Type B pancreatic cell (in vitro differentiated cells): ENCODE measurements around the gene C11orf71. TPM values are rescaled to one million over a fixed set of nuclear protein-coding genes. Genes with fewer than 3 reads are reported as not detected.

Experiments
- DNase-seq: peaks from one replicate; pipeline ENCODE4 v3.0.0; 2021; ENCODE audit warnings: mixed read lengths; ENCODE audit not compliant: unreplicated experiment; ENCODE audit errors: extremely low spot score
- H3K27ac Mint-ChIP-seq: 2 replicates; pipeline ENCODE4 v1.8.0; 2021; ENCODE audit warnings: mild to moderate bottlenecking, mixed read lengths
- H3K27me3 Mint-ChIP-seq: 2 replicates; pipeline ENCODE4 v1.8.0; 2021; ENCODE audit warnings: mixed read lengths
- H3K36me3 Mint-ChIP-seq: 2 replicates; pipeline ENCODE4 v1.8.0; 2021; ENCODE audit warnings: mixed read lengths
- H3K4me1 Mint-ChIP-seq: one replicate; pipeline ENCODE4 v1.8.0; 2021; ENCODE audit warnings: mixed read lengths; ENCODE audit not compliant: unreplicated experiment
- H3K4me3 Mint-ChIP-seq: 2 replicates; pipeline ENCODE4 v1.8.0; 2021; ENCODE audit warnings: mild to moderate bottlenecking, mixed read lengths
- H3K9me3 Mint-ChIP-seq: 2 replicates; pipeline ENCODE4 v1.8.0; 2021; ENCODE audit warnings: mixed read lengths
- long read RNA-seq: library from polyadenylated mRNA; unstranded; transcript quantifications from one replicate; pipeline ENCODE4 v2.0.0, GENCODE V29; 2020
- total RNA-seq: library from RNA; stranded (reverse); gene quantifications from 2 replicates; pipeline ENCODE4 v1.2.1, GENCODE V29; 2021; ENCODE audit warnings: low replicate concordance
- TF ChIP-seq, protein P1 (sequence below): fragments of 200-600 bp; sonication (generic); conservative IDR thresholded peaks from 2 replicates; pipeline ENCODE4 v1.5.0; 2021; ENCODE audit warnings: antibody characterized with exemption, mild to moderate bottlenecking

Gene C11orf71
- total RNA-seq, result 11.8 and 15.5 TPM in 2 replicates
- long read RNA-seq, transcript C11orf71-202 (1 exons, 1,980 nt), result major isoform, 64 of 64 reads
- long read RNA-seq, partial matches to known transcripts, result 0 of 64 reads
- long read RNA-seq, other reads (novel, unspliced or antisense), result 0 of 64 reads

DNA sequence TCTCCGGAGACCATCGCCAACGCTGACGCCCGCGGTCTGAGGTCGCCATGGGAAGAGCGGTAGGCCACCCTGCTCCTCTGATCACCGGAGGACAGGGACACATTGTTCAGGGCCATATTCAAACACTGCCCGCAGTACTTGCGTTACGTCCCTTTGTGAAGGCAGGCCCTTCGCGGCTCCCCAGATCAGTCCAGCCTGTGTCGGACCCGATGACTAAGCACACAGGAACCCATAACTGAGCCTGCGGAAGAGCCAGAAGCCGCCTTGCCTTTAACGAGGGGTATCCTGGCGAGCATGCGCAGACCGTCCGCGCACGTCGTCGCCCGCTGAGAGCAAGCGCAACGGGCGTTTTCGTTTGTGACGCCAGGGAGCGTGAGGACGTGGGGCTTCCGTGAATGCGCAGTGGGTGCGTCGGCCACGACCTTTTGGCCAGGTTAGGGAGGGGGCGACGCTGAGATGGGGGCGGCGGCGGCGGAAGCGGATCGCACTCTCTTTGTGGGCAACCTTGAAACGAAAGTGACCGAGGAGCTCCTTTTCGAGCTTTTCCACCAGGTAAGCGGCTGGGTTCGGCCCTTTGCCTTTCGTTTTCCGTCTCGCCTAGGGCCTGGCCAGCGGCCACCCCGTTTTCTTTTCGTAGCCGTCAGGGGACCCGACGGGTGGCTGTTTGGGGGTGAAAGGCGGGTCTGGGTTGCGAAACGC lies at the start of gene C11orf71, which contains the start of gene RBM7:
Gene C11orf71 (minus strand): TSS at position 296 of the 699 bp plus-strand sequence. CDS start 180 bp downstream, at position 116.
Gene RBM7 (plus strand): TSS at position 451 of the 699 bp plus-strand sequence. CDS start 6 bp downstream, at position 457.
- TF ChIP-seq, protein P1, sequence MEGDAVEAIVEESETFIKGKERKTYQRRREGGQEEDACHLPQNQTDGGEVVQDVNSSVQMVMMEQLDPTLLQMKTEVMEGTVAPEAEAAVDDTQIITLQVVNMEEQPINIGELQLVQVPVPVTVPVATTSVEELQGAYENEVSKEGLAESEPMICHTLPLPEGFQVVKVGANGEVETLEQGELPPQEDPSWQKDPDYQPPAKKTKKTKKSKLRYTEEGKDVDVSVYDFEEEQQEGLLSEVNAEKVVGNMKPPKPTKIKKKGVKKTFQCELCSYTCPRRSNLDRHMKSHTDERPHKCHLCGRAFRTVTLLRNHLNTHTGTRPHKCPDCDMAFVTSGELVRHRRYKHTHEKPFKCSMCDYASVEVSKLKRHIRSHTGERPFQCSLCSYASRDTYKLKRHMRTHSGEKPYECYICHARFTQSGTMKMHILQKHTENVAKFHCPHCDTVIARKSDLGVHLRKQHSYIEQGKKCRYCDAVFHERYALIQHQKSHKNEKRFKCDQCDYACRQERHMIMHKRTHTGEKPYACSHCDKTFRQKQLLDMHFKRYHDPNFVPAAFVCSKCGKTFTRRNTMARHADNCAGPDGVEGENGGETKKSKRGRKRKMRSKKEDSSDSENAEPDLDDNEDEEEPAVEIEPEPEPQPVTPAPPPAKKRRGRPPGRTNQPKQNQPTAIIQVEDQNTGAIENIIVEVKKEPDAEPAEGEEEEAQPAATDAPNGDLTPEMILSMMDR, result no peak
- Mint-ChIP-seq H3K27me3 (no peaks in the 10 kb centered on the region), H3K4me1 (peaks cover 22% of the 10 kb centered on the region), H3K4me3 (peak within 1 kb of the TSS; percentile 99), H3K36me3 (peaks cover 23% of the 10 kb centered on the region), H3K27ac (peak within 1 kb of the TSS; percentile 100), H3K9me3 (no peaks in the 10 kb centered on the region)
- peak; percentile 96 for DNase-seq

GRCh38 chr11:114449845-114450244 lies 49.5 kb upstream of the C11orf71 start:
- Mint-ChIP-seq H3K4me1 (no peaks in the 10 kb centered on the region), H3K4me3 (no peak overlapping the region), H3K9me3 (peaks cover 6% of the 10 kb centered on the region), H3K27ac (no peak overlapping the region), H3K27me3 (no peaks in the 10 kb centered on the region), H3K36me3 (peaks cover 46% of the 10 kb centered on the region)
- TF ChIP-seq, protein P1, result no peak
- no peak for DNase-seq

GRCh38 chr11:114448749-114449482 lies 48.6 kb upstream of the C11orf71 start:
- Mint-ChIP-seq H3K27ac (no peak overlapping the region), H3K4me1 (peaks cover 9% of the 10 kb centered on the region), H3K27me3 (no peaks in the 10 kb centered on the region), H3K9me3 (peaks cover 6% of the 10 kb centered on the region), H3K36me3 (peaks cover 52% of the 10 kb centered on the region), H3K4me3 (no peak overlapping the region)
- TF ChIP-seq, protein P1, result no peak
- DNase-seq, result no peak

DNA sequence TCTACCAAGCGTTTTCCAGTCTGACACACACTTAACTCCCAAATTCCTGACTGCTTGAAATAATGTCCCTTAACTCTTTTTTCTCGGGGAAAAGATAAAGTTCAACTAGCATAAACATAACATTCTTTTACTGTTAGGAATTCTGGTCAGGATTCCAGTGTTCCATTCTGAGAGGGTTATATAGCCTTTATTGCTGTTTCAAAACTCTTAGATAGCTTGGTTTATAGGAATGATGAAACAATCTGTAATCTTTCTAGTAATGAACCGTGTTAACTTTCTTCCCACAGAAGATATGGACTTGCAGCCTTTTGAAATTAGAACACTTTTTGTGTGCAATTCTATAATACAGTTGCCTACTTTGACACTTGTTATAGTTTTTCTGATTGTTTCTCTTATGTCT lies 47.6 kb upstream of the C11orf71 start:
- Mint-ChIP-seq H3K27me3 (no peaks in the 10 kb centered on the region), H3K9me3 (peaks cover 6% of the 10 kb centered on the region), H3K27ac (no peak overlapping the region), H3K4me3 (no peak overlapping the region), H3K4me1 (peaks cover 15% of the 10 kb centered on the region), H3K36me3 (peaks cover 49% of the 10 kb centered on the region)
- DNase-seq, result no peak
- TF ChIP-seq, protein P1, result no peak

GRCh38 chr11:114447444-114447843 lies 47.1 kb upstream of the C11orf71 start:
- TF ChIP-seq, protein P1, result no peak
- DNase-seq, result no peak
- H3K4me1 Mint-ChIP-seq, result peaks cover 15% of the 10 kb centered on the region
- no peak overlapping the region for H3K4me3 Mint-ChIP-seq
- peaks cover 6% of the 10 kb centered on the region for H3K9me3 Mint-ChIP-seq
- no peak overlapping the region for H3K27ac Mint-ChIP-seq
- H3K27me3 Mint-ChIP-seq, result no peaks in the 10 kb centered on the region
- H3K36me3 Mint-ChIP-seq, result peaks cover 48% of the 10 kb centered on the region
